H1 (cell line): ENCODE measurements around the gene RNF39. TPM values are rescaled to one million over a fixed set of nuclear protein-coding genes. Genes with fewer than 3 reads are reported as not detected.

ENCODE experiments used
- ASH2L ChIP-seq: fragments of 200-600, 300-600 bp; sonication (generic); IDR thresholded peaks from one replicate; pipeline ENCODE4 v1.7.1; 2017; ENCODE audit warnings: low read length
- CBX5 ChIP-seq: fragments of 300-800, 300-1000 bp; sonication (generic); IDR thresholded peaks from 2 replicates; pipeline ENCODE4 v1.7.1; 2016; ENCODE audit warnings: antibody characterized with exemption, low read length, low read depth
- CREB1 ChIP-seq: IDR thresholded peaks from 2 replicates; pipeline ENCODE4 v1.6.1; 2012; ENCODE audit warnings: inconsistent platforms
- CTBP2 ChIP-seq: IDR thresholded peaks from 2 replicates; pipeline ENCODE4 v1.7.0; 2011; ENCODE audit warnings: borderline replicate concordance, mild to moderate bottlenecking, moderate library complexity, mixed read lengths, low read length; ENCODE audit not compliant: insufficient read depth, insufficient read length
- GTF2F1 ChIP-seq: IDR thresholded peaks from 2 replicates; pipeline ENCODE4 v1.6.1; 2012; ENCODE audit warnings: low read depth, low read length, improper control_type of control experiment, borderline replicate concordance
- NANOG ChIP-seq: IDR thresholded peaks from 2 replicates; pipeline ENCODE4 v1.6.1; 2011; ENCODE audit warnings: low read length, low read depth, mild to moderate bottlenecking, inconsistent platforms; ENCODE audit not compliant: insufficient read depth, poor library complexity, severe bottlenecking
- NRF1 ChIP-seq: IDR thresholded peaks from 2 replicates; pipeline ENCODE4 v1.6.1; 2011; ENCODE audit warnings: mild to moderate bottlenecking, low read depth, low read length, improper control_type of control experiment
- RFX5 ChIP-seq: IDR thresholded peaks from 2 replicates; pipeline ENCODE4 v1.6.1; 2011; ENCODE audit warnings: low read depth, low read length, improper control_type of control experiment, borderline replicate concordance
- SAP30 ChIP-seq: fragments of 300-600 bp; sonication (generic); IDR thresholded peaks from 2 replicates; pipeline ENCODE4 v1.7.1; 2012; ENCODE audit warnings: low read length, moderate library complexity, mild to moderate bottlenecking, inconsistent platforms; ENCODE audit not compliant: insufficient read depth, insufficient replicate concordance
- polyA plus RNA-seq, 7 experiments: library from polyadenylated mRNA; depleted of rRNA in 3 of 7; stranded (reverse) in 5 of 7; unstranded in 2 of 7; fragments of >200 nt in 5 of 7; fragments of 200-250 nt in 2 of 7; gene quantifications; 1 replicate in 5 of 7; 2 replicates in 1 of 7; 4 replicates in 1 of 7; pipeline versions ENCODE4 v1.2.1 to v1.2.3, GENCODE V29; 2011 to 2013; ENCODE audit warnings: missing spikeins in 2 of 7, mixed read lengths in 2 of 7
- total RNA-seq: library from RNA; stranded (reverse); fragmentation: NEBNext Ultra II Directional; extraction: Animal tissue kit (Norgen Biotek cat#: 25700); gene quantifications from 2 replicates; pipeline ENCODE4 v1.2.1, GENCODE V29; 2021

The RNF39 gene
- total and polyA plus RNA-seq, 2 of the 8 experiments (the other 6 are each of a cell fraction or from before 2014, with no cell fraction given): 1.4 to 2.3 TPM

DNA sequence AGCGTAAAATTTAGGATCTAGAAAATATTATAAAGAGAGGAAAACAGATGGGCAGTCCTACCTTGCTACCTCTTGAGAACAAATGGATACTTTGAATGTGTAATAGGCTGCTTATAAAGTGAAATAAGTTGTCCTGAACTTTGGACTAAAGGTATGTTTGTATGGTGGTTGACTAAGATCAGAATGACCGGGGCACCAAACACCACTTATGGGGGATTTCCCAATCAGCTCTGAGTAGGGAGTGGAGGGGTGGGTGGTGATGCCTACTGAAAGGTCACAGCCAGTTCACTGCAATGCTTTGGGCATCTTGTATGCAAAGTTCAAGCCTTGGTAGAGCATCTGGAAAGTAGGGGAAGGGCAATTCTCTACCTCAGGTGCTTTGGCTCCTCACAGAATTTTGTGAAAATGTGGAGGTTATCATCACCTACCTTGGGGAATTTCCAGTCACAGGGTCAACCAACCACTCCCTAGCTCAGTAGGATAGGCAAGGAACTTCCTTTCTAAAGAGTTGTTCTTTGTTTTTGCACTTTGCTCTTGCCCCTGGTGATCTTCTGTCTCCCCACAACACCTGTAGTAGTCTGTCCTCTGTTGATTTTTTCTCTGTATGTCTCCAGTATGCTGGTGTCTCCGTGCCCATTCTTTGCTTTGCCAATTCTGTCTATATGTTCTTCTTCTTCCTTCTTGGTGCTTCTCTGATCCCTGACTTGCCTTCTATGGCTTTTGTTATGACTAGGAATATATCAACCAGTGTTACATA, 37.6 kb upstream of the RNF39 start, which contains the start of gene TRIM31 (continued):
- TF ChIP-seq GTF2F1: no peak
- no peak for TF ChIP-seq NRF1
- no peak for TF ChIP-seq RFX5
- TF ChIP-seq NANOG: no peak
- TF ChIP-seq CBX5: no peak
- no peak for TF ChIP-seq CREB1
- no peak for TF ChIP-seq CTBP2
- no peak for TF ChIP-seq SAP30
- no peak for TF ChIP-seq ASH2L
